BJ (cell line): Measurements from ENCODE around the gene DAP. TPM values are rescaled to one million over a fixed set of nuclear protein-coding genes. Genes with fewer than 3 reads are reported as not detected.
A peak's percentile ranks its signal among the peaks of the same experiment; 100 is the strongest.

Experiments used
- CTCF ChIA-PET: fragments of 350-600 bp; formaldehyde crosslinking; extraction: SDS; loops from one replicate; lab custom pipeline; 2021; ENCODE audit warnings: antibody characterized with exemption, inconsistent platforms; lab: Yijun Ruan, JAX
- POLR2A ChIA-PET: fragments of 300-600 bp; sonication (Branson Sonifier 250); formaldehyde crosslinking; extraction: SDS; loops from one replicate; lab custom pipeline; 2021; ENCODE audit warnings: antibody characterized with exemption; lab: Charles Lee
- DNase-seq: peaks from one replicate; pipeline ENCODE4 v3.0.0-alpha.2; 2011; ENCODE audit warnings: low read depth
- H3K27me3 ChIP-seq: 2 replicates; pipeline ENCODE4 v1.6.0; 2011; ENCODE audit warnings: low read length; ENCODE audit not compliant: control insufficient read depth, insufficient read depth
- H3K36me3 ChIP-seq: 2 replicates; pipeline ENCODE4 v1.5.1; 2011; ENCODE audit warnings: low read length; ENCODE audit not compliant: control insufficient read depth, insufficient read depth
- H3K4me3 ChIP-seq: 2 replicates; pipeline ENCODE4 v1.5.1; 2011; ENCODE audit warnings: low read depth, mild to moderate bottlenecking, control low read depth, low read length
- polyA plus RNA-seq: library from polyadenylated mRNA; depleted of rRNA; stranded (reverse); fragments of >200 nt; gene quantifications from 2 replicates; pipeline ENCODE4 v1.2.3, GENCODE V29; 2011
- TF ChIP-seq, protein P1 (sequence below): IDR thresholded peaks from 2 replicates; pipeline ENCODE4 v1.5.1; 2011; ENCODE audit warnings: low read depth, mild to moderate bottlenecking, control low read depth, inconsistent platforms, low read length, moderate library complexity; ENCODE audit not compliant: insufficient read depth

DAP gene
- polyA plus RNA-seq, 1 experiment: 95.6 TPM

DNA sequence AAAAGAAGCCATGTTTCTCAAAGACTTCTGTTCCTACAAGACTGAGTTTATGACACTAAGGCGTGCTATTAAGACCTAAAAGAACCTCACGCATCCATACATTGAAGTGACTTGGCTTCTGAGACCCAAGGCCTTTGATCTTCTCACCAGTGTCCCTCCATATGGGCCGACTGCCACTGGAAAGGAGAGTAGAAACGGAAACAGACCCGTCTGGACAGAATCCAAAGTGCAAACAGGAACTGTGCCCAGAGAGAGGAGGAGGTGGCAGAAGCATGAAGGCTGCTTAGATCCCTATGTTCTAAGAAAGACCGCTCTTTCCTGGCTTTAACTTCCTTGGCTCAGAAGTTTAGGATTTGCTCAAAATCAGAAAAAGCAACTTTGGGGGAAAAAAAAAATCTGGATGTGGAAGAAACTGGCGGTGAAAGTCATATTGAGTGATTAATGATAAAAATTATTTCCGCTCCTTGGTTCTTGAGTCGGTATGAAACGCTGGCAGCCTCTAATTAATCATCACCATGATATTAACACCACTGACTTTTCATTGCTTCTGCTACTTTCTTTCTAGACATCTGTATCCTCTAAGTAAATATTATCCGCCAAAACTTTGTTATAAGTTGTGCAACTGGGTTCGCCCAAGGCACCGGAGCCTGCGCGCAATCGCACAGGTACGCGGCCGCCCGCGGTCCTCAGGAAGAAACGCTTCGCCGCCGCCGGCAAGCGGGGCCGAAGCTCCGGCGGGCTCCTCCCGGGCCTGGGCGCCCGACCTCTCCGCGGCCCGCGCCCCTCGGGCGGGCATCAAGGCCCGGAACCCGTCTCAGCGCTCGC, 726 bp downstream of the DAP start:
- peak overlapping the region; percentile 57 for H3K4me3 ChIP-seq
- TF ChIP-seq, protein P1, sequence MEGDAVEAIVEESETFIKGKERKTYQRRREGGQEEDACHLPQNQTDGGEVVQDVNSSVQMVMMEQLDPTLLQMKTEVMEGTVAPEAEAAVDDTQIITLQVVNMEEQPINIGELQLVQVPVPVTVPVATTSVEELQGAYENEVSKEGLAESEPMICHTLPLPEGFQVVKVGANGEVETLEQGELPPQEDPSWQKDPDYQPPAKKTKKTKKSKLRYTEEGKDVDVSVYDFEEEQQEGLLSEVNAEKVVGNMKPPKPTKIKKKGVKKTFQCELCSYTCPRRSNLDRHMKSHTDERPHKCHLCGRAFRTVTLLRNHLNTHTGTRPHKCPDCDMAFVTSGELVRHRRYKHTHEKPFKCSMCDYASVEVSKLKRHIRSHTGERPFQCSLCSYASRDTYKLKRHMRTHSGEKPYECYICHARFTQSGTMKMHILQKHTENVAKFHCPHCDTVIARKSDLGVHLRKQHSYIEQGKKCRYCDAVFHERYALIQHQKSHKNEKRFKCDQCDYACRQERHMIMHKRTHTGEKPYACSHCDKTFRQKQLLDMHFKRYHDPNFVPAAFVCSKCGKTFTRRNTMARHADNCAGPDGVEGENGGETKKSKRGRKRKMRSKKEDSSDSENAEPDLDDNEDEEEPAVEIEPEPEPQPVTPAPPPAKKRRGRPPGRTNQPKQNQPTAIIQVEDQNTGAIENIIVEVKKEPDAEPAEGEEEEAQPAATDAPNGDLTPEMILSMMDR: no peak
- DNase-seq: no peak
- POLR2A ChIA-PET: interaction anchor here (0.6 to 0.7 kb wide), 3 partner anchors 43 to 1335 kb away, joined by 3 to 12 read pairs (median 3); no protein-coding TSS in a partner anchor
- CTCF ChIA-PET: interaction anchor here (0.9 to 1.0 kb wide), 2 partner anchors 68 to 97 kb away, joined by 3 read pairs; no protein-coding TSS in a partner anchor
- no peaks in the 10 kb centered on the region for H3K36me3 ChIP-seq
- no peaks in the 10 kb centered on the region for H3K27me3 ChIP-seq

DNA sequence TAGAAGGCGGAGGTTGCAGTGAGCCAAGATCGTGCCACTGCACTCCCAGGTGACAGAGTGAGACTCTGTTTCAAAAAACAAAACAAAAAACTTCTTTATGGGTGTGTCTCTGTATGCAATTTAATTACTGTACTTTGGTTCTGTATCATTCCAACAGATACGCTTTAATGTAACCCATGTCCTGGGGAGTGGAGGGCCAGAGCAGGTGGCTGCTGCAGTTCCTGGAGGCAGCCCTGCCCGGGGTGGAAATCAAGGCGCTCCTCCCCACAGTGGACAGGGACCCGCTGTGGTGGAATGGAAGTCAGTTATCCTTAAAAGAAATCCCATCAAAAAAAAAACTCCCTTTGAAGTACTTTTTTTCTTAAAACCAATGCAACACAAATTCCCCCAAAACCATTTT, 1.9 kb downstream of the DAP start:
- no peak for DNase-seq
- POLR2A ChIA-PET: no interaction called here
- peaks cover 2% of the 10 kb centered on the region for H3K36me3 ChIP-seq
- no peak overlapping the region for H3K4me3 ChIP-seq
- H3K27me3 ChIP-seq: no peaks in the 10 kb centered on the region
- CTCF ChIA-PET: interaction anchor here (1.5 kb wide), 1 partner anchor 57 kb away, joined by 7 read pairs; no protein-coding TSS in a partner anchor
- TF ChIP-seq, protein P1: no peak

DNA sequence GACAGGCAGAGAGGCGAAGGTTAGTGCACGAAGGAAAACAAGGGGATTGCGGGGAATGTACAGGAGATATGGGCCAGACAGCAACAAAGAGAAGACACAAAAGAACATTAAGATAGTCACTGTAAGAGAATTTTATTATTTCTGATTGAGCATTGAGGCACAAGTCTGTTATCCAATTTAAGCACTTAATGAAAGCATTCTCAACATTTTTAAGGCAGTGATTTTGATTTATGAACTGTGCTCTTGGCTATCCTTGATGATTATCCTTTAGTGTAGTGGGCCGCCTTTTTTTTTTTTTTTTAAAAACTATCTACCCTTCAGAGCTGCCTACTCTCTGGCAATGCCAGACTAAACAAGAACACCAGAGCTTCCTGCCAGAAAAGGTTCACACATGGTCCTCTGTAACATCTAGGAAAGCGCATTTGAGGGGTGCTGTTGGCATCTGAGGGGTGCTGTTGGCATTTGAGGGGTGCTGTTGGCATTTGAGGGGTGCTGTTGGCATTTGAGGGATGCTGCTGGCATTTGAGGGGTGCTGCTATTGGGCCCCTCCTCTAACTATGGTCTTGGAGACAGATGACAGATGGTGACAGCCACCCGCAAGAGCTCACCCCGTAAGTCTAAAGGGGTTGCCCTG, 3.0 kb downstream of the DAP start:
- Histone ChIP-seq H3K4me3 (no peak overlapping the region), H3K36me3 (peaks cover 6% of the 10 kb centered on the region), H3K27me3 (no peaks in the 10 kb centered on the region)
- ChIA-PET POLR2A (interaction anchor here (0.6 kb wide), 1 partner anchor 257 kb away, joined by 3 read pairs; no protein-coding TSS in a partner anchor), CTCF (interaction anchor here (0.6 to 1.5 kb wide), 5 partner anchors 42 to 118 kb away, joined by 3 to 7 read pairs (median 3); no protein-coding TSS in a partner anchor)
- no peak for DNase-seq
- TF ChIP-seq, protein P1: no peak

DNA sequence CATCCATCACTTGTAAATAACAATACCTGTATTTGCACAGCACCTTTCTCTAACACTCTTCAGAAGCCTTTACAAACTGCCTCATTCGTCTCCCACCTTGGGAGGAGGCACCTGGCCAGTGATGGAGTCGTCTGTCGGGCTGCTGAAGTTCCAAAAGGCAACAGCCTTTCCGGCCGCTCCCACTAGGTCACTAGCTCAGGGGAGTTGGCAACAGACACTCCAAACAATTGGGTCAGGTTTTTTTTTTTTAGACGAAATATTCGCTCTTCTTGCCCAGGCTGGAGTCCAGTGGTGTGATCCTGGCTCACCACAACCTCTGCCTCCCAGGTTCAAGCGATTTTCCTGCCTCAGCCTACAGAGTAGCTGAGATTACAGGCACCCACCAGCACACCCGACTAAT, 4.0 kb downstream of the DAP start:
- no peak for DNase-seq
- TF ChIP-seq, protein P1: no peak
- CTCF ChIA-PET: interaction anchor here (0.5 to 1.3 kb wide), 2 partner anchors 43 to 630 kb away, joined by 3 to 5 read pairs; no protein-coding TSS in a partner anchor
- Histone ChIP-seq H3K36me3 (peaks cover 11% of the 10 kb centered on the region), H3K4me3 (no peak overlapping the region), H3K27me3 (no peaks in the 10 kb centered on the region)
- POLR2A ChIA-PET: no interaction called here

DNA sequence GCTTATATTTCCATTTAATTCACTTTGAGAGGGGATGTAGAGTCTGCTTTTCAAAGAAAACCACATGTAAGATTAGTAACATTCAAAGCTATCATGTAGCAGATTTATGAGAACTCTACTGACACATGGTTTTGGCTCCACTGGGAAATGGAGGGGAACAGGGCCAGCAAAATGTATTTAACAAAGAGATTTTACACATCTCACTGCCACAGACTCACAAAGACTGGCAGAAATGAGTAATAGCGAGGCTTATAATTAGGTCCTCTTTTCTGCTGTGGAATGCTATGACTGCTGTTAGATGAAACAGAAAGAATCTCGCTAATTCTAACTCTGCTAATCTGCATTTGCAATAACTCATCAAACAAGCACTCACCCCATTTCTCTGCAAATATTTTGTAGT, 4.5 kb downstream of the DAP start:
- TF ChIP-seq, protein P1: no peak

More for the DNA sequence above, 4.5 kb downstream of the DAP start:
- no peak overlapping the region for H3K4me3 ChIP-seq
- DNase-seq: no peak
- peaks cover 11% of the 10 kb centered on the region for H3K36me3 ChIP-seq
- POLR2A ChIA-PET: no interaction called here
- CTCF ChIA-PET: interaction anchor here (0.5 kb wide), 1 partner anchor 631 kb away, joined by 5 read pairs; no protein-coding TSS in a partner anchor
- no peaks in the 10 kb centered on the region for H3K27me3 ChIP-seq
